Ramos (cell line): Measurements from ENCODE around the gene DCK.
"Not testable (repeated sequence)": the region's sequence is repeated elsewhere in the genome, so short reads cannot be mapped to it uniquely, and the experiment has no call there.

Experiments used
- in situ Hi-C: fragments of 300-500 bp; cut with MboI; formaldehyde crosslinking; loops from one replicate; pipeline ENCODE4 v1.14.3; 2022; ENCODE audit warnings: low sequenced_read_pairs; ENCODE audit not compliant: unreplicated experiment

The DCK gene

GRCh38 chr4:70997546-70997945, 4.1 kb downstream of the DCK start:
- in situ Hi-C loops: no loop called here

- in situ Hi-C loops: not testable (repeated sequence)
These were observed 6.2 kb downstream of the DCK start for GRCh38 chr4:70999639-71000038.

GRCh38 chr4:71001363-71001762, 7.9 kb downstream of the DCK start:
- in situ Hi-C loops: not testable (repeated sequence)

GRCh38 chr4:71004281-71004851, 10.9 kb downstream of the DCK start:
- in situ Hi-C loops: no loop called here

GRCh38 chr4:71005025-71005424, 11.6 kb downstream of the DCK start:
- in situ Hi-C loops: not testable (repeated sequence)

- in situ Hi-C loops: no loop called here
These were observed 12.9 kb downstream of the DCK start for GRCh38 chr4:71006203-71006907.

- in situ Hi-C loops: no loop called here
These were observed 14.7 kb downstream of the DCK start for GRCh38 chr4:71008196-71008595.

- in situ Hi-C loops: no loop called here
These were observed 15.6 kb downstream of the DCK start for GRCh38 chr4:71009086-71009485.

GRCh38 chr4:71009890-71010588, 16.6 kb downstream of the DCK start:
- in situ Hi-C loops: no loop called here

- in situ Hi-C loops: no loop called here
These were observed 18.0 kb downstream of the DCK start for GRCh38 chr4:71011451-71011850.

GRCh38 chr4:71017391-71017790, 23.9 kb downstream of the DCK start:
- in situ Hi-C loops: not testable (repeated sequence)

GRCh38 chr4:71020611-71021010, 27.2 kb downstream of the DCK start:
- in situ Hi-C loops: no loop called here

GRCh38 chr4:71025654-71026053, 32.2 kb downstream of the DCK start:
- in situ Hi-C loops: no loop called here

GRCh38 chr4:71026086-71026485, 32.6 kb downstream of the DCK start:
- in situ Hi-C loops: no loop called here

- in situ Hi-C loops: no loop called here
These were observed 34.2 kb downstream of the DCK start for GRCh38 chr4:71027611-71028010.

- in situ Hi-C loops: no loop called here
These were observed 36.1 kb downstream of the DCK start for GRCh38 chr4:71029504-71029903.

- in situ Hi-C loops: not testable (repeated sequence)
These were observed 38.7 kb downstream of the DCK start for GRCh38 chr4:71032106-71032505.

- in situ Hi-C loops: no loop called here
These were observed 51.8 kb downstream of the DCK start for GRCh38 chr4:71045256-71045655.

GRCh38 chr4:71049395-71049794, 55.9 kb downstream of the DCK start:
- in situ Hi-C loops: no loop called here

GRCh38 chr4:71050809-71051208, 57.4 kb downstream of the DCK start:
- in situ Hi-C loops: no loop called here

- in situ Hi-C loops: no loop called here
These were observed 58.6 kb downstream of the DCK start for GRCh38 chr4:71052034-71052433.

GRCh38 chr4:71052716-71053115, 59.3 kb downstream of the DCK start:
- in situ Hi-C loops: no loop called here
